ENCODE results near the gene RFX4.
"Not testable (repeated sequence)": the region's sequence is repeated elsewhere in the genome, so short reads cannot be mapped to it uniquely, and the experiment has no call there.

Gene RFX4

DNA sequence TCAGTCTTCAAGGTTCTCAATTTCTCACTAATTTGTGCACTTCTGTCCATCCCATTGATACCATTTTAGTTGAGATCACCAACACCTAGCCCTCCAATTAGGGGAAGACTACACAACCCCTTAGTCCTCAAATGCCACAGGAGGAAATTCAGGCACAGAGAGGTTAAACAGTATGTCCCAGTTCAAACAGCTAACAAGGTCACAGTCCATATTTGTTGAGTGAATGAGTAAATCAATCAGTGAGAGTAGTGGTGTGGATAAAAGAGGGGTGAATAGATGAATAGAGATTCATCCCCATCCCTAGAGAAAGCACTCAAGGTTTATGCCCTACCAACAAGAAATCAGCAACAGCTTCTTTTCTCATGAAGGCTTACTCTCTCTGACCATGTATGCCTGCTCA, 97.5 kb downstream of the RFX4 start:
- TF ChIP-seq ZFX (IDR thresholded peaks at IDR 0.05): no peak
- TF ChIP-seq, protein P1, sequence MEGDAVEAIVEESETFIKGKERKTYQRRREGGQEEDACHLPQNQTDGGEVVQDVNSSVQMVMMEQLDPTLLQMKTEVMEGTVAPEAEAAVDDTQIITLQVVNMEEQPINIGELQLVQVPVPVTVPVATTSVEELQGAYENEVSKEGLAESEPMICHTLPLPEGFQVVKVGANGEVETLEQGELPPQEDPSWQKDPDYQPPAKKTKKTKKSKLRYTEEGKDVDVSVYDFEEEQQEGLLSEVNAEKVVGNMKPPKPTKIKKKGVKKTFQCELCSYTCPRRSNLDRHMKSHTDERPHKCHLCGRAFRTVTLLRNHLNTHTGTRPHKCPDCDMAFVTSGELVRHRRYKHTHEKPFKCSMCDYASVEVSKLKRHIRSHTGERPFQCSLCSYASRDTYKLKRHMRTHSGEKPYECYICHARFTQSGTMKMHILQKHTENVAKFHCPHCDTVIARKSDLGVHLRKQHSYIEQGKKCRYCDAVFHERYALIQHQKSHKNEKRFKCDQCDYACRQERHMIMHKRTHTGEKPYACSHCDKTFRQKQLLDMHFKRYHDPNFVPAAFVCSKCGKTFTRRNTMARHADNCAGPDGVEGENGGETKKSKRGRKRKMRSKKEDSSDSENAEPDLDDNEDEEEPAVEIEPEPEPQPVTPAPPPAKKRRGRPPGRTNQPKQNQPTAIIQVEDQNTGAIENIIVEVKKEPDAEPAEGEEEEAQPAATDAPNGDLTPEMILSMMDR (conservative IDR thresholded peaks at IDR 0.05): no peak
- H3K27ac ChIP-seq: no peak overlapping the region

DNA sequence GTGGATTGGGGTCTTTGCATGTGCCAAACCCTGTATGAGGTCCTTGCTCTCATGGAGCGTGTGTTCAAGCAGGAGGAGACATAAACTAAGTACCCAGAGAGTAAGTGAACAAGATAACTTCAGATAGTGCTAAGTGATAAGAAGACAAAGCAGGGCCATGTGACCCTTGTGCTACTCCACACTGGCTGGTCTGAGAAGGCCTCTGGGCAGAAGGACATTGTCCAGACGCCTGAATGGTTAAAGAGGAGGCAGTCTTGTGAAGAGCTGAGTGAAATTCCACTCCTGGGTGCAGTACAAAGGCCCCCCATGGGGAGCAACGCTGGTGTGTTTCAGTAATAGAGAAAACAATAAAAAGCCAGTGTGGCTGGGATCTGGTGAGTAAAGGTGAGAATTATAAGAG, 98.4 kb downstream of the RFX4 start:
- H3K27ac ChIP-seq: no peak overlapping the region
- TF ChIP-seq ZFX (IDR thresholded peaks at IDR 0.05): no peak
- TF ChIP-seq, protein P1 (conservative IDR thresholded peaks at IDR 0.05): no peak

DNA sequence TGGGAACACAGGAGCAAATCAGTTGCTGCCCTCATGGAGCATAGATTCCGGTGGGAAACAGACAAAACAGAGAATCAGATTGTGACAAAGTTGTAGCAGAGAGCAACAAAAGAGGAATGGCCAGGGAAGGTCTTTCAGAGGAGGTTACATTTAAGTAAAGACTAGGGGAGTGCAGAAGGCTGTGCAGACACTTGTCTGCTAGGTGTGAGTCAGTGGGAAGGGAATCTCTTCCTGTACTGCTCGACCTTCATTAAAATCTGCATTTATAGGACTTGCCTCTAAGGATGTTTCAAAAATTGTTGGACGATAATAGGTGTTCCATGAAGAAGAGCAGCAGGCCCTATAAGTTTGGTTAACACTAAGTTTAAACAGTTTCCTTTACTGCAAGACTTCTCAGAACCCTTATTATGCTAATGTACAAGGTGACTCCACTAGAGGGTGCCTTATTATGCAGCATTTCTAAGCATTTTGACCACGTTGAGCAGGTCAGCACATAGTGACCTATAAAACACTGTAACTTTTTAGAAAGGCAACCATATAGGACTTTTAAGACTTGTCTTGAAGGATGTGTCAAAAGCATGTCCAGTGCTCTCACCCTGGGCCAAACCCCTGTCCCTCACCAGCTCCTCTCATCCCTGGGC, 99.9 kb downstream of the RFX4 start:
- H3K27ac ChIP-seq: no peak overlapping the region
- TF ChIP-seq, protein P1 (conservative IDR thresholded peaks at IDR 0.05): peak; percentile 35
- no peak for TF ChIP-seq ZFX (IDR thresholded peaks at IDR 0.05)

DNA sequence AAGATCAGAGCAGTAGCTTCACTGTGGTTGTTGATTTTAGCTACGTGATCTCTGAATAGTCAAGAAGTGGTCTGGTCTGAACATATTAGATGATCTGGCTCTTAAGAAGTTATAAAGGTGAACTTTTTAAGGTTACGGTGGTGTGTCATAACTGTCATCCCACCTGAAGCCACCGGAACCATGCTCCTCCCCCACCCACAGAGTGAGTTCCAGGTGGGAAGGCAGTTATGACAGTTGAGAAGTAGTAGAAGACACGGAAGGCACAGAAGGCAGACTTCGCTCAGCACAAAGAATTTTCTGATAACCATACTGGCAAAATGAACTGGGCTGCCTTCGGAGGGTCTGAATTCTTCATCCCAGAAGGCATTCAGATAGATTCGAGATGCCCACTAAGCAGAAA, 101.7 kb downstream of the RFX4 start:
- TF ChIP-seq ZFX (IDR thresholded peaks at IDR 0.05): no peak
- TF ChIP-seq, protein P1 (conservative IDR thresholded peaks at IDR 0.05): no peak
- H3K27ac ChIP-seq: no peak overlapping the region

DNA sequence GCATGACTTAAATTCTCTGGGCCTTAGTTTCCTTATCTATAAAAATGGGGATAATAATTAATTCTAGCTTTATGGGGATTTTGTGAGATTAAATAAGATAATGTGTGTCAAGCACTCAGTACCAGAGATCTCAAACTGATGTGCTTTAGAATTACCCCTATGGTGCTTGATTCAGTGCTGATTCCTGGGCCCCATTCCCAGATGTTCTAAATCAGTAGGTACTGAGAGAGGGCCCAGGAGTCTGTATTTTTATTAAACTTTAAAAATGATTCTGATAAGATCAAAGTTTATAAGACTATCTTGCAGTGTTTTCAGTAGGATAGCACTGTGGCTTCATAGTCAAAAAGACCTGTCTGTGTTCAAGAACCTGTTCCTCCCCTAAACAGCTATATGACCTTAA, 102.6 kb downstream of the RFX4 start:
- TF ChIP-seq, protein P1 (conservative IDR thresholded peaks at IDR 0.05): no peak
- TF ChIP-seq ZFX (IDR thresholded peaks at IDR 0.05): no peak
- no peak overlapping the region for H3K27ac ChIP-seq

DNA sequence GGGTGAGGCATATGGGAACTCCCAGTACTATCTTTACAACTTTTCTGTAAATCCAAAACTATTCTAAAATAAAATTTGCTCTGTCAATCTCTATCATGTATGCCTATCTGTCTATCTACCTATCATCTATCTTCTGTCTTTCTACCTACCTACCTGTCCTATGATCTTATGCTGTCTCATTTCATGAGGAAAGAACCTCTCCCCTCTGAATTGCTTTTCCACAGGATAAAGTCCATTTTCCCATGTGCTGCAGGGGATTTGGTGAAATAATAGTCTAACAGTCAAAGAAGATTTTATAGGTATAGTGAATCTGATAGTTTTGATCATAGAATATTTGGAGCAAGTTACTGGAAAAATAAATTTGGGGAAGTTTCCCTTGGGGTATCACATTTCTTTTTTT, 104.9 kb downstream of the RFX4 start:
- TF ChIP-seq ZFX (IDR thresholded peaks at IDR 0.05): no peak
- TF ChIP-seq, protein P1 (conservative IDR thresholded peaks at IDR 0.05): no peak
- no peak overlapping the region for H3K27ac ChIP-seq

DNA sequence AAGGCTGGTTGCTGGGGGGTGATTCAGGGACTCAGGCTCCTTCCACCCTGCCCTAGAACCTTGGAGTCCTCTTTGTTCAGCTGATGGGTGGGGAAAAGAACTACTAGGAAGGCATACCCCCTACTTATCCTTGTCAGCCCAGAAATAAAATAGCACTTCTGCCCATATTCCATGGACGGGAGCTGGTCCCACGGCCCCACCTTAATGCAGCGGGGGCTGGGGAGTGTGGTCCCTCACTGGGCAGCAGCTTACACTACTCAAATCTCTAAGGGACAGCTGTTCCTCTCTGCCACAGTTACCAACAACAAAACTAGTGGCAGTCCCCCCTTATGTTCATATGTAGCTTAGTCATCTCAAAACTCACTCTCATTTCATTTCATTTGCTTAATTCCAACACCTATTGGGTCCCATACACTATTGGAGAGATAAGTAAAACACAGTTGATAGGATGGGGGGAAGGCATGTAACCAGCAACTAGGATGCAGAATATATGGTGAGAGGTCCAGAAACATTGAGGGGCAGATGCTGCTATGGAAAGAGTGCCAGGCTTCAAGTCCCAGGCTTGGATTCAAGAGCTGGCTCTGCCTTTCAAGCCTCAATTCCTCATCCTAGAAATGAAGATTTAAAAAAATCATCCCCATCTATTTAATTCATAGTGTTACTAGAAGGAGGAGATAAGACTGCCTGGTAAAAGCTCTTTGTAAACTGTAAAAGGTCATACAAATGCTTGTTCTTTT, 107.9 kb downstream of the RFX4 start:
- TF ChIP-seq ZFX (IDR thresholded peaks at IDR 0.05): no peak
- TF ChIP-seq, protein P1 (conservative IDR thresholded peaks at IDR 0.05): no peak
- H3K27ac ChIP-seq: no peak overlapping the region

DNA sequence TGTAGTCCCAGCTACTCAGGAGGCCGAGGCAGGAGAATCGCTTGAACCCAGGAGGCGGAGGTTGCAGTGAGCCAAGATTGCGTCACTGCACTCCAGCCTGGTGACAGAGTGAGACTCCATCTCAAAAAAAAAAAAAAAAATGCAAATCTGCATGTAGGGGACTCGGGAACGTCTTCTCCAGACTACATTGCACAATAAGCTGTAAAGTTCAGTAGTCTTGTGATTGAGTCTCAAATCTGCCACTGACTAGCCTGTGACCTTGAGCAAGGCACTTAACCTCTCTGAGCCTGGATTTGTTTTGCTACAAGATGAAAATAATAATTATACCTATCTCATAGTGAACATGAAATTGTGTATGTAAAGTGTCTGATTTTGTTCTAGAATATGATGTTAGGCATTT, 109.2 kb downstream of the RFX4 start:
- not testable (repeated sequence) for H3K27ac ChIP-seq

Measured in C4-2B (cell line).